ENCODE data around the gene EEIG1. TPM values are rescaled to one million over a fixed set of nuclear protein-coding genes. Genes with fewer than 3 reads are reported as not detected.

EEIG1 gene
- total and polyA plus RNA-seq, 12 donors: 10.1 to 179 (median 53.8) TPM

- peaks cover 20 to 26% of the 10 kb centered on the region in 2 donors for H3K4me1 ChIP-seq (replicated peaks in 1 of 2)
- no peaks in the 10 kb centered on the region for H3K36me3 ChIP-seq (replicated peaks in 1 of 2)
- WGBS, 4 donors: 90 to 97% (median 95%) methylated on average over 7 to 9 of the region's 9 CpGs
- intact Hi-C loops (cut with DNase I): no loop called here
- no peaks in the 10 kb centered on the region for H3K9me3 ChIP-seq (replicated peaks in 1 of 3)
- H3K4me3 ChIP-seq: no peak overlapping the region
- H3K27me3 ChIP-seq: no peaks in the 10 kb centered on the region
- TF ChIP-seq, protein P1, sequence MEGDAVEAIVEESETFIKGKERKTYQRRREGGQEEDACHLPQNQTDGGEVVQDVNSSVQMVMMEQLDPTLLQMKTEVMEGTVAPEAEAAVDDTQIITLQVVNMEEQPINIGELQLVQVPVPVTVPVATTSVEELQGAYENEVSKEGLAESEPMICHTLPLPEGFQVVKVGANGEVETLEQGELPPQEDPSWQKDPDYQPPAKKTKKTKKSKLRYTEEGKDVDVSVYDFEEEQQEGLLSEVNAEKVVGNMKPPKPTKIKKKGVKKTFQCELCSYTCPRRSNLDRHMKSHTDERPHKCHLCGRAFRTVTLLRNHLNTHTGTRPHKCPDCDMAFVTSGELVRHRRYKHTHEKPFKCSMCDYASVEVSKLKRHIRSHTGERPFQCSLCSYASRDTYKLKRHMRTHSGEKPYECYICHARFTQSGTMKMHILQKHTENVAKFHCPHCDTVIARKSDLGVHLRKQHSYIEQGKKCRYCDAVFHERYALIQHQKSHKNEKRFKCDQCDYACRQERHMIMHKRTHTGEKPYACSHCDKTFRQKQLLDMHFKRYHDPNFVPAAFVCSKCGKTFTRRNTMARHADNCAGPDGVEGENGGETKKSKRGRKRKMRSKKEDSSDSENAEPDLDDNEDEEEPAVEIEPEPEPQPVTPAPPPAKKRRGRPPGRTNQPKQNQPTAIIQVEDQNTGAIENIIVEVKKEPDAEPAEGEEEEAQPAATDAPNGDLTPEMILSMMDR (IDR thresholded peaks at IDR 0.05): no peak
- no peak for TF ChIP-seq POLR2A (IDR thresholded peaks at IDR 0.05)
- no peak overlapping the region for H3K27ac ChIP-seq
- DNase-seq: no peak
Observed at GRCh38 chr9:128009639-128010038, 28.9 kb upstream of the EEIG1 start.

- 85 to 91% (median 91%) methylated on average over 5 of the region's 5 CpGs for WGBS, 4 donors
- DNase-seq: no peak
- intact Hi-C loops (cut with DNase I): no loop called here
- H3K4me3 ChIP-seq: no peak overlapping the region
- no peaks in the 10 kb centered on the region for H3K36me3 ChIP-seq (replicated peaks in 1 of 2)
- TF ChIP-seq POLR2A (IDR thresholded peaks at IDR 0.05): no peak
- TF ChIP-seq, protein P1 (IDR thresholded peaks at IDR 0.05): no peak
- peaks cover 20 to 26% of the 10 kb centered on the region in 2 donors for H3K4me1 ChIP-seq (replicated peaks in 1 of 2)
- H3K9me3 ChIP-seq (replicated peaks in 1 of 3): no peaks in the 10 kb centered on the region
- no peaks in the 10 kb centered on the region for H3K27me3 ChIP-seq
- H3K27ac ChIP-seq: peak overlapping the region in 2 of 5 donors; percentile 72 to 87
Observed at GRCh38 chr9:128008171-128008570, 27.4 kb upstream of the EEIG1 start.

- no peaks in the 10 kb centered on the region for H3K9me3 ChIP-seq (replicated peaks in 1 of 3)
- H3K27ac ChIP-seq: peak overlapping the region in 4 of 5 donors; percentile 56 to 87 (median 64)
- H3K4me1 ChIP-seq (replicated peaks in 1 of 2): peaks cover 20 to 26% of the 10 kb centered on the region in 2 donors
- intact Hi-C loops (cut with DNase I): no loop called here
- peak; percentile 62 to 85 (median 80) for DNase-seq
- no peaks in the 10 kb centered on the region for H3K27me3 ChIP-seq
- TF ChIP-seq POLR2A (IDR thresholded peaks at IDR 0.05): no peak
- TF ChIP-seq, protein P1 (IDR thresholded peaks at IDR 0.05): no peak
- H3K4me3 ChIP-seq: no peak overlapping the region
- 16 to 46% (median 40%) methylated on average over 5 to 10 of the region's 10 CpGs for WGBS, 4 donors
- H3K36me3 ChIP-seq (replicated peaks in 1 of 2): no peaks in the 10 kb centered on the region
Observed at GRCh38 chr9:128007566-128008138, 26.9 kb upstream of the EEIG1 start.

GRCh38 chr9:128006332-128006996 lies 25.7 kb upstream of the EEIG1 start:
- Histone ChIP-seq H3K4me1 (replicated peaks in 1 of 2) (peaks cover 27 to 34% of the 10 kb centered on the region in 2 donors), H3K9me3 (replicated peaks in 1 of 3) (no peaks in the 10 kb centered on the region), H3K36me3 (replicated peaks in 1 of 2) (no peaks in the 10 kb centered on the region), H3K4me3 (no peak overlapping the region), H3K27ac (peak overlapping the region in 4 of 5 donors; percentile 5 to 87 (median 64)), H3K27me3 (no peaks in the 10 kb centered on the region)
- TF ChIP-seq POLR2A (IDR thresholded peaks at IDR 0.05): no peak
- TF ChIP-seq, protein P1 (IDR thresholded peaks at IDR 0.05): no peak
- intact Hi-C loops (cut with DNase I): no loop called here
- WGBS, 4 donors: 43 to 52% (median 50%) methylated on average over 11 of the region's 11 CpGs
- no peak for DNase-seq
